Measurements from ENCODE around the gene CNTNAP2.

- TF ChIP-seq CTCF (IDR thresholded peaks at IDR 0.05), result no peak
- TF ChIP-seq POLR2A (IDR thresholded peaks at IDR 0.05), result no peak
These were observed 2061.4 kb downstream of the CNTNAP2 start for GRCh38 chr7:148177972-148178371.

Data from heart left ventricle (tissue), 13 donors.